ENCODE results near the gene WDR74. TPM values are rescaled to one million over a fixed set of nuclear protein-coding genes. Genes with fewer than 3 reads are reported as not detected.

The WDR74 gene
- total RNA-seq, 1 experiment from 2014 or later, result 72.4 TPM

DNA sequence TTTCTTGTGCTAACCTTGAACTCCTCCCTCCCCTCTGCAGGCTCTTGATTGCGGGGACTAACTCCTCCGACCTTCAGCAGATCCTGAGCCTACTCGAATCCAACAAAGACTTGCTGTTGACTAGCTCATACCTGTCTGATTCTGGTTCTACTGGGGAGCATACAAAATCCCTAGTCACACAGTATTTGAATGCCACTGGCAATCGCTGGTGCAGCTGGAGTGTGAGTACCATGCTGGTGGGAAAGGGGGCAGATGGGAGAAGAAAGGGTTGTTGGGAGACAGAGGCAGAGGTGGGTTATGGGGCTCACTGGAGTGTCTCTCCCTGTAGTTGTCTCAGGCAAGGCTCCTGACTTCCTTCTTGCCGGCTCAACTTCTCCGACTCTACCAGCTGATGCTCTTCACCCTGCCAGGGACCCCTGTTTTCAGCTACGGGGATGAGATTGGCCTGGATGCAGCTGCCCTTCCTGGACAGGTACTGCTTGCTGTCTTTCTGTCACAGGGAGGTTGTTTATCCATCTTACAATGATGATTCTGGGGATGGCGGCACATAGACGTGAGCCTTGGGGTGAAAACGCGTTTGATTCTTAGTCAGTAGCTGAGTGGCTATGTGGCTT, 45.9 kb upstream of the WDR74 start:
- peaks cover 71% of the 10 kb centered on the region for H3K36me3 ChIP-seq (ENCODE audit: low read depth)
- H3K4me1 ChIP-seq (replicated peaks; ENCODE audit: insufficient read depth), result peaks cover 40% of the 10 kb centered on the region
- CTCF ChIA-PET, result no interaction called here

GRCh38 chr11:62883673-62884072, 44.3 kb upstream of the WDR74 start:
- intact Hi-C loops (cut with micrococcal nuclease; ENCODE audit: unreplicated experiment), result loop anchor here (5.0 kb wide), 4 partner anchors 96 to 486 kb away; partner anchors contain the start of genes EML3, HNRNPUL2, ROM1 and TMEM179B
- no peaks in the 10 kb centered on the region for H3K9me2 ChIP-seq (ENCODE audit: insufficient read depth)
- ChIA-PET CTCF (no interaction called here), POLR2A (ENCODE audit: unreplicated experiment) (interaction anchor here (0.6 kb wide), 1 partner anchor 16 kb away, joined by 5 read pairs; no protein-coding TSS in a partner anchor)
- H3K4me1 ChIP-seq (replicated peaks; ENCODE audit: insufficient read depth), result peaks cover 51% of the 10 kb centered on the region
- peak overlapping the region; percentile 99 for H3K4me2 ChIP-seq
- no peaks in the 10 kb centered on the region for H3K9me3 ChIP-seq (ENCODE audit: insufficient read depth, low read depth)
- BruUV-seq (replicated peaks), result no TSS peak
- peak overlapping the region; percentile 69 for H3K4me3 ChIP-seq
- no peak overlapping the region for H2AFZ ChIP-seq
- peaks cover 66% of the 10 kb centered on the region for H4K20me1 ChIP-seq (ENCODE audit: insufficient read depth)
- no peak for DNase-seq
- no peaks in the 10 kb centered on the region for H3K27me3 ChIP-seq (ENCODE audit: insufficient read depth, low read depth)
- peak overlapping the region; percentile 96 for H3K27ac ChIP-seq
- no peak for TF ChIP-seq CTCF (conservative IDR thresholded peaks at IDR 0.05)
- peaks cover 94% of the 10 kb centered on the region for H3F3A ChIP-seq (ENCODE audit: insufficient read depth, low read depth)
- H3K36me3 ChIP-seq (ENCODE audit: low read depth), result peaks cover 64% of the 10 kb centered on the region
- peaks cover 80% of the 10 kb centered on the region for H3K79me2 ChIP-seq (ENCODE audit: low read depth)

More for the DNA sequence above, 45.9 kb upstream of the WDR74 start:
- no peak overlapping the region for H2AFZ ChIP-seq
- intact Hi-C loops (cut with micrococcal nuclease; ENCODE audit: unreplicated experiment), result no loop called here
- peaks cover 81% of the 10 kb centered on the region for H4K20me1 ChIP-seq (ENCODE audit: insufficient read depth)
- peak overlapping the region; percentile 10; the same call in 1 of the 2 replicates for H3K4me3 ChIP-seq
- no peaks in the 10 kb centered on the region for H3K9me3 ChIP-seq (ENCODE audit: insufficient read depth, low read depth)
- peak overlapping the region; percentile 99 for H3K4me2 ChIP-seq
- no TSS peak for BruUV-seq (replicated peaks)
- H3K9me2 ChIP-seq (ENCODE audit: insufficient read depth), result no peaks in the 10 kb centered on the region
- peaks cover 94% of the 10 kb centered on the region for H3F3A ChIP-seq (ENCODE audit: insufficient read depth, low read depth)
- H3K79me2 ChIP-seq (ENCODE audit: low read depth), result peaks cover 65% of the 10 kb centered on the region
- no peaks in the 10 kb centered on the region for H3K27me3 ChIP-seq (ENCODE audit: insufficient read depth, low read depth)
- POLR2A ChIA-PET (ENCODE audit: unreplicated experiment), result no interaction called here
- DNase-seq, result no peak
- H3K27ac ChIP-seq, result peak overlapping the region; percentile 30; the same call in 1 of the 2 replicates
- TF ChIP-seq EZH2 (IDR thresholded peaks at IDR 0.05; ENCODE audit: low read depth), result no peak
- no peak for TF ChIP-seq CTCF (conservative IDR thresholded peaks at IDR 0.05)

DNA sequence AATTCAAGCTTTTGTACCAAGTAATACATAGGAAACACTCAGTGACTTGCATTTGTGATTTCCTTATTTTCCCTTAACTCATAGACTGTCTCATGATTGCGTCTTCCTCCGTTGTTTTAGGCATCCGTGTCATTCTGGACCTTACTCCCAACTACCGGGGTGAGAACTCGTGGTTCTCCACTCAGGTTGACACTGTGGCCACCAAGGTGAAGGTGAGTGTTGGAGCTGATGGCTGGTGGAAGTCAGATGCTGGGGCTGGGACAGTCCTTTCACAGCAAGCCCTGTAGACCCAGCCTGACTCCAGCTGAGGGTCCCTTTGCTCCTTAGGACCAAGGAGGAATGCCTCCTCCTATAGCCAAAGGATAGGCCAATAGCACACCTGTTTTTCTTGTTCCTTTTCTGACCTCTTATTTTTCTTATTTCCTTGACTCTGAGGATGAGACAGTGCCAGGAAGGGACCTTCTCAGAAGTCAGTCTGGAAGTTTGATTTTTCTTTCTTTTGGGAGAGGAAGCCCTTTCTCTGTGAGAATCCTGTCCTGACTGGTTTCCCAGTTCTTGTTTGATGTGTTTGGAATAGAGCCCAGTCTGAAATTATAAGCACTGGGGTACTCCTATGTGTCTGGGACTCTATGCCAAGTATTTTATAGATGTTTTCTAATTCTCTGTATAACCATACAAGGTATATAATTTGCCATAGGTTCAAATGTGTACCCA, 43.6 kb upstream of the WDR74 start:
- H3K4me3 ChIP-seq, result peak overlapping the region; percentile 69
- ChIA-PET POLR2A (ENCODE audit: unreplicated experiment) (interaction anchor here (0.6 kb wide), 1 partner anchor 16 kb away, joined by 5 read pairs; no protein-coding TSS in a partner anchor), CTCF (no interaction called here)
- no peaks in the 10 kb centered on the region for H3K9me3 ChIP-seq (ENCODE audit: insufficient read depth, low read depth)
- peaks cover 58% of the 10 kb centered on the region for H4K20me1 ChIP-seq (ENCODE audit: insufficient read depth)
- peak overlapping the region; percentile 99 for H3K4me2 ChIP-seq
- H3F3A ChIP-seq (ENCODE audit: insufficient read depth, low read depth), result peaks cover 94% of the 10 kb centered on the region
- H3K4me1 ChIP-seq (replicated peaks; ENCODE audit: insufficient read depth), result peaks cover 51% of the 10 kb centered on the region
- intact Hi-C loops (cut with micrococcal nuclease; ENCODE audit: unreplicated experiment), result loop anchor here (5.0 kb wide), 4 partner anchors 96 to 486 kb away; partner anchors contain the start of genes EML3, HNRNPUL2, ROM1 and TMEM179B
- TF ChIP-seq CTCF (conservative IDR thresholded peaks at IDR 0.05) (no peak), EZH2 (IDR thresholded peaks at IDR 0.05; ENCODE audit: low read depth) (no peak)
- no peak for DNase-seq
- no peak overlapping the region for H2AFZ ChIP-seq
- H3K79me2 ChIP-seq (ENCODE audit: low read depth), result peaks cover 88% of the 10 kb centered on the region
- no peaks in the 10 kb centered on the region for H3K9me2 ChIP-seq (ENCODE audit: insufficient read depth)
- peak overlapping the region; percentile 96 for H3K27ac ChIP-seq
- no TSS peak for BruUV-seq (replicated peaks)
- H3K36me3 ChIP-seq (ENCODE audit: low read depth), result peaks cover 61% of the 10 kb centered on the region
- no peaks in the 10 kb centered on the region for H3K27me3 ChIP-seq (ENCODE audit: insufficient read depth, low read depth)
